Measurements from ENCODE around the gene NSMCE1.

NSMCE1 gene, protein sequence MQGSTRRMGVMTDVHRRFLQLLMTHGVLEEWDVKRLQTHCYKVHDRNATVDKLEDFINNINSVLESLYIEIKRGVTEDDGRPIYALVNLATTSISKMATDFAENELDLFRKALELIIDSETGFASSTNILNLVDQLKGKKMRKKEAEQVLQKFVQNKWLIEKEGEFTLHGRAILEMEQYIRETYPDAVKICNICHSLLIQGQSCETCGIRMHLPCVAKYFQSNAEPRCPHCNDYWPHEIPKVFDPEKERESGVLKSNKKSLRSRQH

DNA sequence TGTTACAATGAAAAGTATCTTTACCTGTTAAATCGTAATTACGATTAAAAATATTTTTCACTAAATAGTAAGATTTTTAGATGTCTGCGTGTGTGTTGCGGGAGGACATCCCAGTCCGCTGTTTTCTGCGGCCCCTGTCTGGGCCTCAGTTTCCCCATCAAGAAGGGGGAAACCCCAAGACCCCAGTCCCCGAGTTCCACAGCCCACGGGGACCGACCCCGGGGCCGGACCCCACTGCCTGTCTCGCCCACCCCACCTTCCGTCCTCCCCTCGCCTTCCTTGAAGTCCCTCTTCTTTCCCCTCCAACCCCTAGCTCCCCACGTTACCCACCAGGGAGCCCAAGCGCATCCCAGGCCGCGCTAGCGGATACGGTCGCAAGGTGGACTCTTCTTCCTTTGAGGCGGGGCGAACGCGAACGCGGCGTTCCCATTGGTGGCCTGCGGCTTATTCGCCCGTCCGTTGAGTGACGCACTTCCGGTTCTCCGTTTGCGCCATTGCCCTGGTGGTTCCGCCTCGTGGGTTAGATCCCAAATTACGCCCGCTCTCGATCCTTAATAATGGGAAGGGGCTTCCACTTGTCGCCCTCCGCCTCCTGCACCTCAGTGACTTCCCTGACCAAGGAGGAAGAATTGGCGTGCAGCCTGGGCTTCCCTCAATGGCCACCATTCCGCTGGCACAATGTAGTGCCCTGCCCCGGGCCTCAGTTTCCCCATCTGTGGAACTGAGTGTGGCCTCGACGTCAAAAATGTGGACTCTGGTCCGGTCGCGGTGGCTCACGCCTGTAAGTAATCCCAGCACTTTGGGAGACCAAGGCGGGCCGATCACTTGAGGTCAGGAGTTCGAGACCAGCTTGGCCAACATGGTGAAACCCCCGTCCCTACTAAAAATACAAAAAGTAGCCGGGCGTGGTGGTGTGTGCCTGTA lies at the start of gene NSMCE1:
Gene NSMCE1, minus strand, starts transcription at position 397 of the 924 bp plus-strand sequence. CDS start 11,202 bp downstream, outside the sequence.
- in situ Hi-C loops (cut with MboI; ENCODE audit: low sequenced_read_pairs): no loop called here

DNA sequence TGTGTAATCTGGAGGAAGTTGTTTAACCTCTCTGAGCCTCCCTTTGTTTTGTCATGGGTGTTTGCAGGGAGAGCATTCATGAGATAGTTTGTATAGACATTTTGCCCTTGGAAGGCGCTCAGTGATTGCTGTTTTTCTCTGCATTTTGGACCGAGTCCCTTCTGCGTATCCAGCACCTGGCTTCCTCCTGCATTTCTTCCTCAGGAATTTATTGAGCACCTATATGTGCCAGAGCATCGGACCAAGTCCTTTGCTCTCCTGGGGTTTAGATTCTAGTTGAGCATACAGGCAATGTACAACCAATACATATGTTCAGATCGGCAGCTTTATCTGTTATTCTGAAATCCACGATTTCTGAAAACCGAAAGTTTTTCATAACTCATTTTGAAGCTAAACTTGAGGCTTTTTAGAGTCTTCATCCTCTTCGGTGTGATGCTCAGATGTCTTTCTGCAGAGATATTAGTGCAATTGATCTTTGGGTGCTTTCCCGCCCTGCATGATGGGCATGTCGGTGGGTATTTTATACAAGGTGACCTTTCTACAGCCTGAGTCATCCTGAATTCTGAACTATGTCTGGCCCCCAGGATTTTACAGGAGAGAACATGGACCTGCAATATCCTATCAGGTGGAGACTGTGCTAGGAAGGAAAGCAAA lies 49.3 kb upstream of the NSMCE1 start:
- in situ Hi-C loops (cut with MboI; ENCODE audit: low sequenced_read_pairs): no loop called here

DNA sequence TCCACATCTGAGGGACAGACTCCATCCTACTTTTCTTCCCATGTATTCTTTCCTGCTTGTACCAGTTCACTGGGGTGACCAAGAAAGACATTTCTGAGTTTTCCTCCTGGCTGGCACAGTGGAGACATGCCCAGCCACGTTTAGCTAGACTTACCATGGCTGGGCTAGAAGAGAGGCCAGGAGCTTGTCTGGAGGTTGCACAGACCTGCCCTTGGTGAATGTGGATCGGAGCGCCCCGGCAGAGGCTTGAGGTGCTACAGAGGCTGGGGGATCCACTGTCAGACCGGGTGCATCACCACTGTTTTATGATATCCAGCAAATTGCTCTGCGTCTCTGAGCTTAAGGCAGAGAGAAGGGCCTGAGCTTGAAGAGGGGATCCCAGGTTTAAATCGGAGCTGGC lies 48.7 kb upstream of the NSMCE1 start:
- in situ Hi-C loops (cut with MboI; ENCODE audit: low sequenced_read_pairs): no loop called here

DNA sequence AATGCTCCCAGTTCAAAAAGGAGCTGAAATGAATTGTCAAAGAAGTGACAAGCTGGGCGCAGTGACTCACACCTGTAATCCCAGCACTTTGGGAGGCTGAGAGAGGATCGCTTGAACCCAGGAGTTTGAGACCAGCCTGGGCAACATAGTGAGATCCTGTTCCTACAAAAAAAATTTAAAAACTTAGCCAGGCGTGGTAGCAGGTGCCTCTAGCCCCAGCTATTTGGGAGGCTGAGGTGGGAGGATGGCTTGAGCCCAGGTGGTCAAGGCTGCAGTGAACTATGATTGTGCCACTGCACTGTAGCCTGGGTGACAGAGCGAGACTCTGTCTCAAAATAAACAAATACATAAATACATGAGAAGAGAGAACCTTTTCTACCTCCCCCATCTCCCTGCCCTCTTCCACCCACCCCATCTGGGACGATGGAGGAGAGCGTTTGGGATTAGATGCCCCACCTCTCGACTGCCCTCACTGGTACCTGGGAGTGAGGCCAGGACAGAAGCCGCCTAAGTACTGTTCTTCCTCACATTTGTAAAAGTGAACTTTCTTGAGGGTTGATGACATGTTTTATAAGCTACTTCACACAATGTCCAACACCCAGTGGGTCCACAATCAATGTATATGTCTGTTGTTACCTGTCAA lies 47.6 kb upstream of the NSMCE1 start:
- in situ Hi-C loops (cut with MboI; ENCODE audit: low sequenced_read_pairs): no loop called here

DNA sequence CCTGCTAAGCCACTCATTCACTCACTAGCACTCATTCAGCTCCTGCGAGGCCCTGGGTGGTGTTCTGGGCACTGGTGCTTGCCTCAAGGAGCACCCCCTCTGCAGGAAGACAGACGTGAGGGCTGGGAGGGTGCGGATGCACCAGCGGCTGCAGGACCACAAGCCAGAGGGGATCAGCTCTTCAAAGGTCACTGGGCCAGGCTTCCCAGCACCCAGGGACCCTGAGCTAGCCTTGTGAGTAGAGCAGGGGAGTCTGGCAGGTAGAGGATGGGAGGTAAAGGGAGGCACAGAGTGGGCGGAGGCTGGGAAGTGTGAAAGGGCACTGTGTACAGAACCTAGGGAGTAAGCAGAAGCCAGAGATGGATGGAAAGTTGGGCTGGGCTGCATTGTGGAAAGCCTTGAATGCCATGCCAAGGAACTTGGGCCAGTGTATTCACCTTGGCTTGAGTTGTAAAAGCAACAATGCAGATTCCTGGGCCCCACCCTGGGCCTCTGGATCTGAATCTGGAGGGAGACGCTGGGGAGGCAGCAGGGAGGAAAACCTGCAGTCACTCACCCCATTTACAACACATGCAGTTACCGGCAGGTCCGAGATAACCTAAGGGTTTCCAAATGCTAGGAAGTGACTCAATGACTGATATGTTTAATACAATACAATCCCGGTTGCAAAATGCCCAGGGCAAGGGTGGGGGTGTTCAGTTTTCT lies 46.9 kb upstream of the NSMCE1 start:
- in situ Hi-C loops (cut with MboI; ENCODE audit: low sequenced_read_pairs): no loop called here

DNA sequence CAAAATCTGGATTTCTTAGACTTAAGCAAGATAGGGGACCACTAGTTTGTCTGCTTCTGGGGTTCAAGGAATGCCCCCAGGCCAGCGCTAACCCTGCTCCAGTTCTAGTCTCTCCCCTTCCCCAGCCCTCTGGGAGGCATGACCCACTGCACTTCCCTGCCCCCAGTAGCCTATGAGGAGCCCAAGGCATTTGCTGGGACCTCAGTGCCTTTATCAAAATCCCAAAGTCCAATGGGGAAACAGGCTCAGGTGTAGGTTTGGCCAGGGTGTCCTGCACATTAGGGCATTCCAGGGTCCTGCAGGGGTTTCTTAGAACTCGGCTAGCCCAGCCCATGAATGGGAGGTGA lies 46.4 kb upstream of the NSMCE1 start:
- in situ Hi-C loops (cut with MboI; ENCODE audit: low sequenced_read_pairs): no loop called here

DNA sequence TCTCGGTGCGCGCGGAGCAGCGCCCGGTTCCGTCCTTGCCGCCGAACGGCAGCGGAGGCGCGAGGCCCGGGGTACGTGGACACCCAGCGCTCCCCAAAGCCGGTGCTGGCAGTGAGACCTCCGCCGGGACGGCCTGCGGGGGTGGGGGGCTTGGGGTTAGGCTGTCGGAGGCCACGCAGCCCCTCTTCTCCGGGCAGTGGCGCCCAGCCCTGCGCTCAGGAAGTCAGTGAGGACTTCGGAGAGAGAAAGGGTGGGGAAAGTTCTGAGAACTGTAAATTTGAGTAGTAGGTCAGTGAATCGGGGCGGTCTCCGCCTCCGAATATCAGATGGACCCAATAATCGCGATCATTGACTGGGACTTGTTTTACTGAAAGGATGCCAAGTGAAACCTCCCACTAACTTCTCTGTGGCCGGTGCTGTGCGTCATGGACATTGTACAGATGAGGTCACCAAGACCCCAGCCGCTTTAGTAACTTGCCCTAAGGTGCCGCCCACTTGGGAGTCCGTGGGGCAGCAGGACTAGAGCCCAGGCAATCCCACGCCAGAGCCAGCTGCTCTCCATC lies 45.7 kb upstream of the NSMCE1 start:
- in situ Hi-C loops (cut with MboI; ENCODE audit: low sequenced_read_pairs): no loop called here

DNA sequence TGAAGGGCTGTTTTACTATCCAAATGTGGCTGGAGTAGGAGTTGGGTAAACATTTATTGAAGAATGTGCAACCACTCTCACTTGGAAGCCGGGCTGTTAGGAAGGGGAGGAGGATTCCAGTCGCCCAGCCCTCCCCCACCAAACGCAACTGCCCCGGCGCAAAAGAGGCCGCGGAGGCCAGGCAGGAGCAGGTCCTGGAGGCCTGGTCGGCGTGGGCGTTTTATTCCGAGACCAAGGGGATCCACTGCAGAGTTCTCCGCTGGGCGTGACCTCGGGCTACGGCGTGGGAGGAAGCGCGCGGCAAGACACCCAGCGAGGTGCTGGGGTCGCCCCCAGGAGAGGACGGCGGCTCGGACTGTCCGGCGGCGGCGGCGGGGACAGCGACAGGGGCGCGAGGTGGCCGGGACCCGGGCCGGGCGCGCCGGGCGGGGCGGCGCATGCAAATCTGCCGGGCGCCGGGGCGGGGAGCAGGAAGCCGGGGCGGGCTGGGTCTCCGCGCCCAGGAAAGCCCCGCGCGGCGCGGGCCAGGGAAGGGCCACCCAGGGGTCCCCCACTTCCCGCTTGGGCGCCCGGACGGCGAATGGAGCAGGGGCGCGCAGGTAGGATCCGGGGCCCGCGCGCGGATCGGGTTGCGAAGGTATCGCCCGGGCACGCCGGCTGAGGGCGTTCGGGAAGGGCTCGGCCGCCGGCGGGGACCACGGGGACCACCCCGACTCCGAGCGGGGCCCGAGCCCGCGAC lies 45.0 kb upstream of the NSMCE1 start, which contains the start of gene IL4R:
Gene IL4R, plus strand, starts transcription at position 553 of the 739 bp plus-strand sequence. CDS start 26,230 bp downstream, outside the sequence.
- in situ Hi-C loops (cut with MboI; ENCODE audit: low sequenced_read_pairs): no loop called here

DNA sequence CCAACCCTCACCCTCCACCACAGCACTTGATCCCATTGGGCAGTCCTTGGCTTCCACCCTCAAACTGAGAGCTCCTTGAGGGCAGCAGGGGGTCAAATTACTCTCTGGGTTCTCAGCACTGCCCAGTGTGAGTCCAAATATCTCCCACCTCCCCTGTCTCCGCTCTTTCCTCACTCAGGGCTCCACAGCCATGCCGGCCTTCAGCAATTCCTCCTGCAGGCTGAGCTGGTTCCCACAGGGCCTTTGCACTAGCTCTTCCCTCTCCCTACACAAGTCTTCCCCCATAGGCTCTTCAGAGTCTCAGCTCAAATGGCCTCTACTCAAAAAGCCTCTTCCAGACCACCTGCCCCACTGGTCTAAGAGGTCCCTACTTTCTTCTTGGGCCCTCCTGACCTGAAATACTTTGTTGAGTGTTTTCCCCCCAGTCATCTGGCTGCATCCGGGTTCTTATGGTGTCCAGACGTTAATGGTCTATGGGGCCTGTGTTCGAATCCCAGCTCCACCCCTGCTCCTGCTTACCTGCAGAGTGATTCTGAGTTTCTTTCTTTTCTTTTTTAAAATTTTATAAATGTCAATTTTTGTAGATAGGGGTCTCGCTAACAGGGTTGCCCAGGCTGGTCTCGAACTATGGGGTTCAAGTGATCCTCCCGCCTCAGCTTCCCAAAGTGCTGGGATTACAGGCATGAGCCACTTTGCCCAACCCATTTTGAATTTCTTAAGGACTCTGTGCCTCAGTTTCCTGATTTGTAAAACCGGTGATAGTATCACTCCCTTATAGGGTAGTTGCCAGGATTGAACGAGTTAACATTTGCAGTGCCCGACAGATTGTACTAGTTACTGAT lies 44.2 kb upstream of the NSMCE1 start:
- in situ Hi-C loops (cut with MboI; ENCODE audit: low sequenced_read_pairs): no loop called here

DNA sequence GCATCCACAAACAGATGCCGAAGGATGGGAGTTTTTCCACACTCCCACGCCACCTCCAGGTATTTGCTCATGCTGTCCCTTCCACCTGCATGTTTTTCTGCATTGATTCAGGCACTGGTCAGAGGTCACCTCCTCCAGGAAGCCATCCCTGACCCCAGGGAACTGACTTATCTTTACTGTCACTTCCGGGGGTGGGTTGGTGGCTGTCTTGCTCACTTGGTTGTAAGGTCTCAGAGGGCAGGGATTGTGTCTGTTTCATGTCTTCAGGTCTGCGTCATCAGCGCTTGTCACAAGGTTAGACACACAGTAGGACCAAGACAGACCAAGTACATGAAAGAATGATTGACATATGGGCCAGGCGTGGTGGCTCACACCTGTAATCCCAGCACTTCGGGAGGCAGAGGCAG lies 43.3 kb upstream of the NSMCE1 start:
- in situ Hi-C loops (cut with MboI; ENCODE audit: low sequenced_read_pairs): no loop called here

DNA sequence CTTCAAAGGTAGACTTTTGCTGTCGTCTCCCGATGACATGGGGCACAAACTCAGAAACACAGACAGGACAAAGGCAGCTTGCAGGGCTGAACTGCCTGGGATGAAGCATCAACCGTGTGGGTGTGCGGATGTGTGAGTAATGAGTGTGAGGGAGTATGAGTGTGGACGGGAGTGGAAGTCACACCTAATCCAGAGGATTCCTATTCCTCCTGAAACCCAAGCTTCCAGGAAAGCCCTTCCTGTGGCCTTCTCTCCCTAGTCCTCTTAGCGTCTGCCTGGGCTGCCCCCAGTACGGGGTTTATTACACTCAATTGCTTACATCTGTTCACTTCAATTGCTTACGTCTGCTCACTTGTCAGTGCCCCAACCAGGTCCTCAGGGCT lies 42.9 kb upstream of the NSMCE1 start:
- in situ Hi-C loops (cut with MboI; ENCODE audit: low sequenced_read_pairs): no loop called here

DNA sequence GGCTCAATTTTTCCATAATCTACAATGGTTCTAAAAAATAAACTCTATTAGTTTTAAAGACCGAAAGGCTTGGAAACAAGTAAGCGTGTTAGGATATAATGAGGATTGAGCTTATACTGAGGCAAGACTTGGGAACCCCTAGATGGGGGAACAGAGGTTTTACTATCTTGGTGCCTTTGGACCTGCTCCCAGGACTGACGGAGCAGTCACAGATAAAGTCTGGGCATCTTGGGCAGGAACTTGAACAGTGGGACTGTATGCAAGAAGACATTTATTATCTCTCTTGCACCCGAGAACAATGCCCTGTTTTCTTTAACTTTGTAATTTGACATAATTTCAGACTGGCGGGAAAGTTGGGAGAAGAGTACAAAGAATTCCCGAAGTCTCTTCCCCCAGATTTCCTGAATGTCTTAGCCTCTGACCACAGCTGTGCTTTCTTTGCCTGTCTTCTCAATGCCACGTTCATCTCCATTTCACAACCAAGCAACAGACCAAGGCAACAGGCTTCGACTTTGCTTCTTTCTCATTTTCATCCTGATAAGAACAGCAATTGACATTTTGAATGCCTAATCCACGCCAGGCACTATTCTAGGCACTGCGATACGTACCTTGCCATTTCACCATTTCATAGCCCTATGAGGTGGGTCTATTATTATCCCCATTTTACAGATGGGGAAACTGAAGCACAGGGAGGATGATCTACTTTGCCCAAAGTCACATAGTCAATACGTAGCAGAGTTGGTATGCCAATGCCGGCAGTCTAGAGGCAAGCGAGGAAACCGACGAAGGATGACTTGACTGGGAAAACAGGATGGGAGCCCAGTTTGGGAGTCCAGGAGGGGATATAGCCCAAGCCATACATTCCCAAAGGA lies 42.2 kb upstream of the NSMCE1 start:
- in situ Hi-C loops (cut with MboI; ENCODE audit: low sequenced_read_pairs): no loop called here

DNA sequence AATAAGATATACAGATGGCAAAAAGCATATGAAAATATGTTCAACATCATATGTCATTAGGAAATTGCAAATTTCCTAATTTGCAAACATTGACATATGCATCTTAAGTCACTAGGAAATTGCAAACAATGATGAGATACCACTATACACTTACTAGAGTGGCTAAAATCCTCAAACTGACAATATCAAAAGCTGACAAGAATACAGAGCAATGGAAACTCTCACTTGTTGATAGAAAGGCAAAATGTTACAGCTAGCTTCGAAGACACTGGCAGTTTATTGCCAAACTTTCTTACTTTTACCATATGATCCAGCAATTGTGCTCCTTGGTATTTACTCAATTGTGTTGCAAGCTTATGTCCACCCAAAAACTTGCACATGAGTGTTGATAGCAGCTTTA lies 40.2 kb upstream of the NSMCE1 start:
- in situ Hi-C loops (cut with MboI; ENCODE audit: low sequenced_read_pairs): no loop called here

DNA sequence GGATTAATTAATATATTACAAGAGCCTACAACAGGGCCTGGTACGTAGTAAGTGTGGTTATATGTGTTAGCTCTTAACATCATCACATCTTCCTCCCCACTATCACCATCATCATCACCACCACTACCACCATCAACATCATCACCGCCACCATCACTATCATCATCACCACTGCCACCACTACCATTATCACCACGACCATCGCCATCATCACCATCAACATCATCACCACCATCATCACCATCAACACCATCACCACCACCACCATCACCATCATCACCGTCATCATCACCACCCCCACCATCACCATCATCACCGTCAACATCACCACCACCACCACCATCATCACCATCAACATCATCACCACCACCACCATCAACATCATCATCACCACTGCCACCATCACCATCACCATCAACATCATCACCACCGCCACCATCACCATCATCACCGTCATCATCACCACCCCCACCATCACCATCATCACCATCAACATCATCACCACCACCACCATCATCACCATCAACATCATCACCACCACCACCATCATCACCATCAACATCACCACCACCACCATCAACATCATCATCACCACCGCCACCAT lies 37.4 kb upstream of the NSMCE1 start:
- in situ Hi-C loops (cut with MboI; ENCODE audit: low sequenced_read_pairs): no loop called here

DNA sequence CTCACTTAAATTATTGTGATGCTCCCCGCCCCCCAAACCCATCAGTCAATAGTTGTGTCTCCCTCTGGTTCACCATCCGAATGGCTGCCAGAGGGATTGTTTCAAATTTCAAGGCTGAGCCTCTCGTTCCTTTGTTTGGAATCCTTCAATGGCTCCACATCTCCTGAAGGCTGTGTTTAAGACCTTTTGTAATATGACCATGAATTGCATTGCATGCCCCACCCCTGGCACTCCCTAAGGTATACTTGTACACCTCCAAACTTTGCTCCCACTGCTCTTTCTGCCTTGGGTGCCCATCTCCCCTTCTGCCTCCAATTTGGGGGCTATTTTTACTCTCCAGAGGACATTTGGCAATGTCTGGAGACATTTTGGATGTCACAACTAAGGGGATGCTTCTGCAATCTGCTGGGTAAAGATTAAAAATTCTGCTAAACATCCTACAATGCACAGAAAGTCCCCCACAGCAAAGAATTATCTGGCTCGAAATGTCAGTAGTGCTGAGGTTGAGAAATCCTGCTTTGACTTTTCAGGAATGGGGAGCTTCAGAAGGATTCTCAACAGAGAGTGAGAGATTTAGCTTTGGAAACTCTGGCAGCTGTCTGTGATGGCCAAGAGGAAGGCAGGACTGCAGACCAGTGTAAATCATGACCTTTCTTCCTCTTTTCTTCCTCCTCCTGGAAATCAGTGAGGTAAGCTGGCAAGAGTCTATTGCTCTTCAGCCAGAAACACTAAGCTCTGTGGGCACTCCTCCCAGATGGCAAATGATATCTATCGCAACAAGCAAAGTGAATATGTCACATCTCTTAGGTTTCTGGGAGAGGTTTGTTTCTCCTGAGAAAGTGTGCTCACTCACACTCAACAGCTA lies 36.5 kb upstream of the NSMCE1 start:
- in situ Hi-C loops (cut with MboI; ENCODE audit: low sequenced_read_pairs): no loop called here

DNA sequence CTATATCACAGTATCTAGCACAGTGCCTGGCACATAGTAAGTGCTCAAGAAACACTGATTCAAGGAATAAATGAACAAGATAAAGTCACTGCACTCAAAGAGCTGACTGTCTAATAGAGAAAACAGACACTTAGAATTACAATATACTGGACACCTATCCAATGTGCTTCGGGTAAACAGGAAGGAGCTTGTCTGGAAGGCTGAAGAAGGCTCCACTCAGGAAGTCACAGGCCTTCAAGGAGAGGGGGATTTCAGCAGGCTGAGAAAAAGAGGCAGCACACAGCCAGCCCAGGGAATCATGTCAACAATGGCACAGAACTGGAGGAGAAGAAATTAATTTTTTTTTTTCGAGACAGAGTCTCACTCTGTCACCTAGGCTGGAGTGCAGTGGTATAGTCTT lies 35.5 kb upstream of the NSMCE1 start:
- in situ Hi-C loops (cut with MboI; ENCODE audit: low sequenced_read_pairs): no loop called here
